HEK293 (cell line): ENCODE results near the gene FAF2.

ENCODE experiments used
- BCL11B ChIP-seq: fragments of 450-650 bp; formaldehyde crosslinking; IDR thresholded peaks from 2 replicates; pipeline ENCODE4 v1.5.1; 2016; ENCODE audit warnings: low read depth, missing biosample characterization, missing genetic modification characterization
- GLIS1 ChIP-seq: fragments of 450-650 bp; formaldehyde crosslinking; IDR thresholded peaks from 2 replicates; pipeline ENCODE4 v1.5.1; 2016; ENCODE audit warnings: missing biosample characterization, missing genetic modification characterization
- HOXA7 ChIP-seq: sonication (generic); formaldehyde crosslinking; IDR thresholded peaks from 2 replicates; pipeline ENCODE4 v1.8.1; 2022; ENCODE audit warnings: missing genetic modification reagents, borderline replicate concordance
- KLF1 ChIP-seq: fragments of 450-650 bp; formaldehyde crosslinking; IDR thresholded peaks from 2 replicates; pipeline ENCODE4 v1.5.1; 2016; ENCODE audit warnings: missing biosample characterization, missing genetic modification characterization
- MZF1 ChIP-seq: fragments of 450-650 bp; formaldehyde crosslinking; IDR thresholded peaks from 2 replicates; pipeline ENCODE4 v1.5.1; 2017; ENCODE audit warnings: missing biosample characterization, missing genetic modification characterization, borderline replicate concordance
- REPIN1 ChIP-seq: fragments of 450-650 bp; formaldehyde crosslinking; IDR thresholded peaks from 2 replicates; pipeline ENCODE4 v1.5.1; 2017; ENCODE audit warnings: missing biosample characterization, missing genetic modification characterization, low read depth
- ZNF169 ChIP-seq: fragments of 450-650 bp; formaldehyde crosslinking; IDR thresholded peaks from 2 replicates; pipeline ENCODE4 v1.5.1; 2016; ENCODE audit warnings: missing biosample characterization, missing genetic modification characterization
- ZNF223 ChIP-seq: fragments of 450-650 bp; formaldehyde crosslinking; IDR thresholded peaks from 2 replicates; pipeline ENCODE4 v1.5.1; 2016; ENCODE audit warnings: missing biosample characterization, missing genetic modification characterization
- ZNF239 ChIP-seq: fragments of 450-650 bp; formaldehyde crosslinking; IDR thresholded peaks from 2 replicates; pipeline ENCODE4 v1.5.1; 2016; ENCODE audit warnings: missing biosample characterization, missing genetic modification characterization
- ZNF24 ChIP-seq: fragments of 450-650 bp; formaldehyde crosslinking; IDR thresholded peaks from 2 replicates; pipeline ENCODE4 v1.5.1; 2016; ENCODE audit warnings: missing biosample characterization, missing genetic modification characterization
- ZNF626 ChIP-seq: fragments of 450-650 bp; sonication (Bioruptor Pico); formaldehyde crosslinking; IDR thresholded peaks from 2 replicates; pipeline ENCODE4 v1.5.1; 2018; ENCODE audit warnings: missing biosample characterization, missing genetic modification characterization, inconsistent platforms
- ZNF658 ChIP-seq: fragments of 450-650 bp; formaldehyde crosslinking; IDR thresholded peaks from 2 replicates; pipeline ENCODE4; 2016; ENCODE audit warnings: missing biosample characterization, missing genetic modification characterization
- ZXDB ChIP-seq: fragments of 450-650 bp; formaldehyde crosslinking; IDR thresholded peaks from 2 replicates; pipeline ENCODE4 v1.5.1; 2016; ENCODE audit warnings: missing biosample characterization, missing genetic modification characterization
- TF ChIP-seq, protein P1 (sequence below): fragments of 450-650 bp; formaldehyde crosslinking; IDR thresholded peaks from 2 replicates; pipeline ENCODE4 v1.5.1; 2016; ENCODE audit warnings: missing biosample characterization, missing genetic modification characterization
- TF ChIP-seq, protein P2 (sequence below): fragments of 450-650 bp; formaldehyde crosslinking; IDR thresholded peaks from 2 replicates; pipeline ENCODE4 v1.5.1; 2016; ENCODE audit warnings: missing biosample characterization, missing genetic modification characterization
- TF ChIP-seq, protein P3 (sequence below): fragments of 450-650 bp; formaldehyde crosslinking; IDR thresholded peaks from 2 replicates; pipeline ENCODE4 v1.5.1; 2016; ENCODE audit warnings: missing biosample characterization, missing genetic modification characterization
- TF ChIP-seq, protein P4 (sequence below): fragments of 450-650 bp; formaldehyde crosslinking; optimal IDR thresholded peaks from 2 replicates; pipeline ENCODE3; 2016; ENCODE audit warnings: missing biosample characterization, mild to moderate bottlenecking, missing genetic modification characterization
- TF ChIP-seq, protein P5 (sequence below): fragments of 450-650 bp; formaldehyde crosslinking; IDR thresholded peaks from 2 replicates; pipeline ENCODE4 v1.5.1; 2016; ENCODE audit warnings: missing biosample characterization, missing genetic modification characterization
- TF ChIP-seq, protein P6 (sequence below): fragments of 450-650 bp; formaldehyde crosslinking; IDR thresholded peaks from 2 replicates; pipeline ENCODE4 v1.5.1; 2016; ENCODE audit warnings: missing biosample characterization, missing genetic modification characterization
- TF ChIP-seq, protein P7 (sequence below): fragments of 450-650 bp; formaldehyde crosslinking; IDR thresholded peaks from 2 replicates; pipeline ENCODE4 v1.5.1; 2016; ENCODE audit warnings: missing biosample characterization, missing genetic modification characterization

The FAF2 gene

DNA sequence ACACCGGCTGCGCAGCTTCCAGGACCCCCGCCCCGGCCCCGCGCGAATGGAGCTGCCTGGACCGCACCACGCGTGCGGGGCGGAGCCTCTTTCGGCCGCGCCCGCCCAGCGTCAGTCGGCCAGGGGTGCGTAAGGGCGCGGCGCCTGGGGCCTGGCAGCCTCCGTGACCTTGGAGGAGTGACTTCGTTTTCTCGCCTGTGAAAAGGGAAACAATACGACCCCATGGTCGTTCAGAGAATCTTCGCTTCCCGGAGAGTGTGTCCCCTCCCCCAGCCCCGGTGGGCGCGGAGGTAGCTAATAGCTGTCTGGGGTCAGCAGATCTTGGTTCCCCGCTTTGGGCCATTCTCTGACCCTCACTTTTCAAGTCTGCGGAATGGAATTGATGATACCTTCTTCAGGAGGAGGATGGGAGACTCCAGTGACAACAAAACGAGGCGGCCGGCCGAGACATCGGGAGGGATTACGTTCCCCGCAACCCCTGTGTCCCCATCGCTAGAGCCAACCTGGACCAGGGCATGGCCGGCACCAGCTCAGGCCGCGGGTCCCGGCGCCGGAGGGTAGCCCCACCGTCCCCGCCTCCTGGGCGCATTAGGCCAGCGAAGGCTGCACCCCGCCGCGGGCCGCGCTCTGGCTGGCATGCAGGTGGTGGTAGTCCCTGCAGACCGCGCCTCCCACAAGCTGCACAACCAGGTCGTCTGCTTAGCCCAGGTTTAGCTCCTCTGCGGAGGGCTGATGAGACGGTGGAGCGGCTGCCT, 95.4 kb downstream of the FAF2 start (continued):
- TF ChIP-seq, protein P1, sequence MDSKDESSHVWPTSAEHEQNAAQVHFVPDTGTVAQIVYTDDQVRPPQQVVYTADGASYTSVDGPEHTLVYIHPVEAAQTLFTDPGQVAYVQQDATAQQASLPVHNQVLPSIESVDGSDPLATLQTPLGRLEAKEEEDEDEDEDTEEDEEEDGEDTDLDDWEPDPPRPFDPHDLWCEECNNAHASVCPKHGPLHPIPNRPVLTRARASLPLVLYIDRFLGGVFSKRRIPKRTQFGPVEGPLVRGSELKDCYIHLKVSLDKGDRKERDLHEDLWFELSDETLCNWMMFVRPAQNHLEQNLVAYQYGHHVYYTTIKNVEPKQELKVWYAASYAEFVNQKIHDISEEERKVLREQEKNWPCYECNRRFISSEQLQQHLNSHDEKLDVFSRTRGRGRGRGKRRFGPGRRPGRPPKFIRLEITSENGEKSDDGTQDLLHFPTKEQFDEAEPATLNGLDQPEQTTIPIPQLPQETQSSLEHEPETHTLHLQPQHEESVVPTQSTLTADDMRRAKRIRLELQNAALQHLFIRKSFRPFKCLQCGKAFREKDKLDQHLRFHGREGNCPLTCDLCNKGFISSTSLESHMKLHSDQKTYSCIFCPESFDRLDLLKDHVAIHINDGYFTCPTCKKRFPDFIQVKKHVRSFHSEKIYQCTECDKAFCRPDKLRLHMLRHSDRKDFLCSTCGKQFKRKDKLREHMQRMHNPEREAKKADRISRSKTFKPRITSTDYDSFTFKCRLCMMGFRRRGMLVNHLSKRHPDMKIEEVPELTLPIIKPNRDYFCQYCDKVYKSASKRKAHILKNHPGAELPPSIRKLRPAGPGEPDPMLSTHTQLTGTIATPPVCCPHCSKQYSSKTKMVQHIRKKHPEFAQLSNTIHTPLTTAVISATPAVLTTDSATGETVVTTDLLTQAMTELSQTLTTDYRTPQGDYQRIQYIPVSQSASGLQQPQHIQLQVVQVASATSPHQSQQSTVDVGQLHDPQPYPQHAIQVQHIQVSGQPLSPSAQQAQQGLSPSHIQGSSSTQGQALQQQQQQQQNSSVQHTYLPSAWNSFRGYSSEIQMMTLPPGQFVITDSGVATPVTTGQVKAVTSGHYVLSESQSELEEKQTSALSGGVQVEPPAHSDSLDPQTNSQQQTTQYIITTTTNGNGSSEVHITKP (tag by site-specific recombination): peak; percentile 94
- TF ChIP-seq MZF1 (tag by site-specific recombination) (0 out of 2 replicates have a peak, but pooled peaks have one; percentile 39), HOXA7 (CRISPR knock-in tag) (no peak), REPIN1 (no peak), ZNF169 (tag by site-specific recombination) (no peak), ZNF626 (tag by site-specific recombination) (no peak), ZNF223 (tag by site-specific recombination) (no peak), ZXDB (tag by site-specific recombination) (peak; percentile 78), ZNF239 (no peak), ZNF658 (tag by site-specific recombination) (no peak), GLIS1 (tag by site-specific recombination) (peak; percentile 74), KLF1 (tag by site-specific recombination) (peak; percentile 77), BCL11B (0 out of 2 replicates have a peak, but pooled peaks have one; percentile 58), ZNF24 (tag by site-specific recombination) (peak; percentile 49; the same call in 1 of the 2 replicates)
- TF ChIP-seq, protein P2, sequence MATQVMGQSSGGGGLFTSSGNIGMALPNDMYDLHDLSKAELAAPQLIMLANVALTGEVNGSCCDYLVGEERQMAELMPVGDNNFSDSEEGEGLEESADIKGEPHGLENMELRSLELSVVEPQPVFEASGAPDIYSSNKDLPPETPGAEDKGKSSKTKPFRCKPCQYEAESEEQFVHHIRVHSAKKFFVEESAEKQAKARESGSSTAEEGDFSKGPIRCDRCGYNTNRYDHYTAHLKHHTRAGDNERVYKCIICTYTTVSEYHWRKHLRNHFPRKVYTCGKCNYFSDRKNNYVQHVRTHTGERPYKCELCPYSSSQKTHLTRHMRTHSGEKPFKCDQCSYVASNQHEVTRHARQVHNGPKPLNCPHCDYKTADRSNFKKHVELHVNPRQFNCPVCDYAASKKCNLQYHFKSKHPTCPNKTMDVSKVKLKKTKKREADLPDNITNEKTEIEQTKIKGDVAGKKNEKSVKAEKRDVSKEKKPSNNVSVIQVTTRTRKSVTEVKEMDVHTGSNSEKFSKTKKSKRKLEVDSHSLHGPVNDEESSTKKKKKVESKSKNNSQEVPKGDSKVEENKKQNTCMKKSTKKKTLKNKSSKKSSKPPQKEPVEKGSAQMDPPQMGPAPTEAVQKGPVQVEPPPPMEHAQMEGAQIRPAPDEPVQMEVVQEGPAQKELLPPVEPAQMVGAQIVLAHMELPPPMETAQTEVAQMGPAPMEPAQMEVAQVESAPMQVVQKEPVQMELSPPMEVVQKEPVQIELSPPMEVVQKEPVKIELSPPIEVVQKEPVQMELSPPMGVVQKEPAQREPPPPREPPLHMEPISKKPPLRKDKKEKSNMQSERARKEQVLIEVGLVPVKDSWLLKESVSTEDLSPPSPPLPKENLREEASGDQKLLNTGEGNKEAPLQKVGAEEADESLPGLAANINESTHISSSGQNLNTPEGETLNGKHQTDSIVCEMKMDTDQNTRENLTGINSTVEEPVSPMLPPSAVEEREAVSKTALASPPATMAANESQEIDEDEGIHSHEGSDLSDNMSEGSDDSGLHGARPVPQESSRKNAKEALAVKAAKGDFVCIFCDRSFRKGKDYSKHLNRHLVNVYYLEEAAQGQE: peak; percentile 10; the same call in 1 of the 2 replicates
- TF ChIP-seq, protein P3, sequence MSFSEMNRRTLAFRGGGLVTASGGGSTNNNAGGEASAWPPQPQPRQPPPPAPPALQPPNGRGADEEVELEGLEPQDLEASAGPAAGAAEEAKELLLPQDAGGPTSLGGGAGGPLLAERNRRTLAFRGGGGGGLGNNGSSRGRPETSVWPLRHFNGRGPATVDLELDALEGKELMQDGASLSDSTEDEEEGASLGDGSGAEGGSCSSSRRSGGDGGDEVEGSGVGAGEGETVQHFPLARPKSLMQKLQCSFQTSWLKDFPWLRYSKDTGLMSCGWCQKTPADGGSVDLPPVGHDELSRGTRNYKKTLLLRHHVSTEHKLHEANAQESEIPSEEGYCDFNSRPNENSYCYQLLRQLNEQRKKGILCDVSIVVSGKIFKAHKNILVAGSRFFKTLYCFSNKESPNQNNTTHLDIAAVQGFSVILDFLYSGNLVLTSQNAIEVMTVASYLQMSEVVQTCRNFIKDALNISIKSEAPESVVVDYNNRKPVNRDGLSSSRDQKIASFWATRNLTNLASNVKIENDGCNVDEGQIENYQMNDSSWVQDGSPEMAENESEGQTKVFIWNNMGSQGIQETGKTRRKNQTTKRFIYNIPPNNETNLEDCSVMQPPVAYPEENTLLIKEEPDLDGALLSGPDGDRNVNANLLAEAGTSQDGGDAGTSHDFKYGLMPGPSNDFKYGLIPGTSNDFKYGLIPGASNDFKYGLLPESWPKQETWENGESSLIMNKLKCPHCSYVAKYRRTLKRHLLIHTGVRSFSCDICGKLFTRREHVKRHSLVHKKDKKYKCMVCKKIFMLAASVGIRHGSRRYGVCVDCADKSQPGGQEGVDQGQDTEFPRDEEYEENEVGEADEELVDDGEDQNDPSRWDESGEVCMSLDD (tag by site-specific recombination): peak; percentile 70; the same call in 1 of the 2 replicates
- TF ChIP-seq, protein P4, sequence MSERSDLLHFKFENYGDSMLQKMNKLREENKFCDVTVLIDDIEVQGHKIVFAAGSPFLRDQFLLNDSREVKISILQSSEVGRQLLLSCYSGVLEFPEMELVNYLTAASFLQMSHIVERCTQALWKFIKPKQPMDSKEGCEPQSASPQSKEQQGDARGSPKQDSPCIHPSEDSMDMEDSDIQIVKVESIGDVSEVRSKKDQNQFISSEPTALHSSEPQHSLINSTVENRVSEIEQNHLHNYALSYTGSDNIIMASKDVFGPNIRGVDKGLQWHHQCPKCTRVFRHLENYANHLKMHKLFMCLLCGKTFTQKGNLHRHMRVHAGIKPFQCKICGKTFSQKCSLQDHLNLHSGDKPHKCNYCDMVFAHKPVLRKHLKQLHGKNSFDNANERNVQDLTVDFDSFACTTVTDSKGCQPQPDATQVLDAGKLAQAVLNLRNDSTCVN (tag by site-specific recombination): peak; percentile 76
- TF ChIP-seq, protein P5, sequence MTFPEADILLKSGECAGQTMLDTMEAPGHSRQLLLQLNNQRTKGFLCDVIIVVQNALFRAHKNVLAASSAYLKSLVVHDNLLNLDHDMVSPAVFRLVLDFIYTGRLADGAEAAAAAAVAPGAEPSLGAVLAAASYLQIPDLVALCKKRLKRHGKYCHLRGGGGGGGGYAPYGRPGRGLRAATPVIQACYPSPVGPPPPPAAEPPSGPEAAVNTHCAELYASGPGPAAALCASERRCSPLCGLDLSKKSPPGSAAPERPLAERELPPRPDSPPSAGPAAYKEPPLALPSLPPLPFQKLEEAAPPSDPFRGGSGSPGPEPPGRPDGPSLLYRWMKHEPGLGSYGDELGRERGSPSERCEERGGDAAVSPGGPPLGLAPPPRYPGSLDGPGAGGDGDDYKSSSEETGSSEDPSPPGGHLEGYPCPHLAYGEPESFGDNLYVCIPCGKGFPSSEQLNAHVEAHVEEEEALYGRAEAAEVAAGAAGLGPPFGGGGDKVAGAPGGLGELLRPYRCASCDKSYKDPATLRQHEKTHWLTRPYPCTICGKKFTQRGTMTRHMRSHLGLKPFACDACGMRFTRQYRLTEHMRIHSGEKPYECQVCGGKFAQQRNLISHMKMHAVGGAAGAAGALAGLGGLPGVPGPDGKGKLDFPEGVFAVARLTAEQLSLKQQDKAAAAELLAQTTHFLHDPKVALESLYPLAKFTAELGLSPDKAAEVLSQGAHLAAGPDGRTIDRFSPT (tag by site-specific recombination): peak; percentile 88
- TF ChIP-seq, protein P6, sequence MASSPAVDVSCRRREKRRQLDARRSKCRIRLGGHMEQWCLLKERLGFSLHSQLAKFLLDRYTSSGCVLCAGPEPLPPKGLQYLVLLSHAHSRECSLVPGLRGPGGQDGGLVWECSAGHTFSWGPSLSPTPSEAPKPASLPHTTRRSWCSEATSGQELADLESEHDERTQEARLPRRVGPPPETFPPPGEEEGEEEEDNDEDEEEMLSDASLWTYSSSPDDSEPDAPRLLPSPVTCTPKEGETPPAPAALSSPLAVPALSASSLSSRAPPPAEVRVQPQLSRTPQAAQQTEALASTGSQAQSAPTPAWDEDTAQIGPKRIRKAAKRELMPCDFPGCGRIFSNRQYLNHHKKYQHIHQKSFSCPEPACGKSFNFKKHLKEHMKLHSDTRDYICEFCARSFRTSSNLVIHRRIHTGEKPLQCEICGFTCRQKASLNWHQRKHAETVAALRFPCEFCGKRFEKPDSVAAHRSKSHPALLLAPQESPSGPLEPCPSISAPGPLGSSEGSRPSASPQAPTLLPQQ (tag by site-specific recombination): peak; percentile 49; the same call in 1 of the 2 replicates
- TF ChIP-seq, protein P7, sequence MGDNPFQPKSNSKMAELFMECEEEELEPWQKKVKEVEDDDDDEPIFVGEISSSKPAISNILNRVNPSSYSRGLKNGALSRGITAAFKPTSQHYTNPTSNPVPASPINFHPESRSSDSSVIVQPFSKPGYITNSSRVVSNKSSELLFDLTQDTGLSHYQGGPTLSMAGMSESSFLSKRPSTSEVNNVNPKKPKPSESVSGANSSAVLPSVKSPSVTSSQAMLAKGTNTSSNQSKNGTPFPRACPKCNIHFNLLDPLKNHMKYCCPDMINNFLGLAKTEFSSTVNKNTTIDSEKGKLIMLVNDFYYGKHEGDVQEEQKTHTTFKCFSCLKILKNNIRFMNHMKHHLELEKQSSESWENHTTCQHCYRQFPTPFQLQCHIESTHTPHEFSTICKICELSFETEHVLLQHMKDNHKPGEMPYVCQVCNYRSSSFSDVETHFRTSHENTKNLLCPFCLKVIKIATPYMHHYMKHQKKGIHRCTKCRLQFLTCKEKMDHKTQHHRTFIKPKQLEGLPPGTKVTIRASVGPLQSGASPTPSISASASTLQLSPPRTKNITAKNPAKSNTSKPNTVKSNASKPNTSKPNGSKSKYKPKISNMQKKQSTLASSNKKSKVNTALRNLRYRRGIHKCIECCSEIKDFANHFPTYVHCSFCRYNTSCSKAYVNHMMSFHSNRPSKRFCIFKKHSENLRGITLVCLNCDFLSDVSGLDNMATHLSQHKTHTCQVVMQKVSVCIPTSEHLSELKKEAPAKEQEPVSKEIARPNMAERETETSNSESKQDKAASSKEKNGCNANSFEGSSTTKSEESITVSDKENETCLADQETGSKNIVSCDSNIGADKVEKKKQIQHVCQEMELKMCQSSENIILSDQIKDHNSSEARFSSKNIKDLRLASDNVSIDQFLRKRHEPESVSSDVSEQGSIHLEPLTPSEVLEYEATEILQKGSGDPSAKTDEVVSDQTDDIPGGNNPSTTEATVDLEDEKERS (tag by site-specific recombination): no peak
